ENCODE measurements around the gene CYP24A1.

- TF ChIP-seq CTCF (conservative IDR thresholded peaks at IDR 0.05; ENCODE audit: low read depth, low read length) (no peak), EZH2 (IDR thresholded peaks at IDR 0.05; ENCODE audit: low read length, unreplicated experiment) (no peak), EZH2phosphoT487 (IDR thresholded peaks at IDR 0.05; ENCODE audit: borderline replicate concordance, low read length) (no peak)
Observed at GRCh38 chr20:54166987-54167662, 6.7 kb downstream of the CYP24A1 start.

All from PC-3 (cell line).